ENCODE results near the gene FBXO8. TPM values are rescaled to one million over a fixed set of nuclear protein-coding genes. Genes with fewer than 3 reads are reported as not detected.
"Not testable (repeated sequence)": the region's sequence is repeated elsewhere in the genome, so short reads cannot be mapped to it uniquely, and the experiment has no call there.

The FBXO8 gene
- total RNA-seq, 2 experiments from 2014 or later, result 19.8 to 22.0 TPM

DNA sequence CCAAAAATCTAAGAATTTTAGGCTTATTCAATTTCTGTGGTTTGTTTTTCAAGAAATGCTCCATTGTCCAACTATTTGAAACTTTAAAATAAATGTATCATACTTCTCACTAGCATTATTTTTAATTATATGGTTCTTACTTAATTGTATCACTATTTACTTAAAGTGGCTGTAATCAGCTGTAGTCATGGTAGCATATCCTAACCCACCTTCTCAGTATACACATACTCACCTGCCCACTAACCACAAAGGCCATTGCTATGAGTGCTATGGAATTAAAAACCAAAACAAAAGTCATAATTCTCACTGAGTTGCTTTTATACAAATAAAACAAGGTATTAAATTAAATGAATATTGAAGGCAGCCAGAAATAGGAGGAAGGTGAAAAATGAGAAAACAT is 5.0 kb downstream of the FBXO8 start:
- peaks cover 7% of the 10 kb centered on the region for H3K9me3 Mint-ChIP-seq
- H3K4me1 Mint-ChIP-seq, result peaks cover 39% of the 10 kb centered on the region
- H3K4me3 Mint-ChIP-seq, result no peak overlapping the region
- ChIA-PET CTCF (no interaction called here), POLR2A (no interaction called here)
- peaks cover 16% of the 10 kb centered on the region for H3K36me3 Mint-ChIP-seq (ENCODE audit: low read depth)
- DNase-seq, result no peak
- H3K27ac Mint-ChIP-seq, result no peak overlapping the region
- no peaks in the 10 kb centered on the region for H3K27me3 Mint-ChIP-seq

DNA sequence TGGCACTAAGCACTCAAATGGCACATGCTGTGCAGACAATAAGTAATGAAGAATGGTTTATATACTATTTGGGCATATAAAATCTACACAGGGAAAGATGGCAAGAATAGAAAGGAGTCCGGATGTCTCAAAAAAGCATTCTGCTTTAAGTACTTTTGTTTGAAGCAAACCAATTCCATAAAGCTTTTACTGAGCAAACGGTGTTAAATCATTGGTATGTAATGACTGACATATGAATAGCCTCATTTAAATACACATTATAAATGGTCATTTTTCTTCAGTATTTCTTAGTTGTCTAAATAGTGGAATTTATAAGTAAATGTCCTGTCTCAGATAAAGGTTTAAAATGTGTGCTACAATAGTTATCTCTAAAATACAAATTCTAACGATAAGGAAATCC is 6.0 kb downstream of the FBXO8 start:
- H3K4me1 Mint-ChIP-seq, result peaks cover 34% of the 10 kb centered on the region

DNA sequence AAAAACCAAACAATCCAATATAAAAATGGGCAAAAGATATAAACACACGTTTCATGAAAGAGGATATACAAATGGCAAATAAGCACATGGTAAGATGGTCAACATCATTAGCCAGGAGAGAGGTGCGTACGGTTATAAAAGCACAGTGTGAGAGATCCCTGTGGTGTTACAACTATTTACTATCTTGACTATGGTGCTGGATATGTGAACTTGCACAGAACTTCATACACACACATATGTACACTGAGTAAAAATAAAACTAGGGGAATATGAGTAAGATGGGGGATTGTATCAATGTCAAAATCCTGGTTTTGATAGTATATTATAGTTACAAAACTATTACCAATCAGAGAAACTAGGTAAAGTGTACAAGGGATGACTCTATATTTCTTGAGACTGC is 8.4 kb downstream of the FBXO8 start:
- CTCF ChIA-PET, result no interaction called here
- Mint-ChIP-seq H3K36me3 (ENCODE audit: low read depth) (peaks cover 10% of the 10 kb centered on the region), H3K9me3 (peaks cover 7% of the 10 kb centered on the region), H3K4me1 (peaks cover 15% of the 10 kb centered on the region), H3K4me3 (no peak overlapping the region), H3K27me3 (no peaks in the 10 kb centered on the region), H3K27ac (no peak overlapping the region)
- POLR2A ChIA-PET, result no interaction called here
- no peak for DNase-seq

More for the DNA sequence above, 6.0 kb downstream of the FBXO8 start:
- no peak overlapping the region for H3K27ac Mint-ChIP-seq
- H3K4me3 Mint-ChIP-seq, result no peak overlapping the region
- ChIA-PET CTCF (no interaction called here), POLR2A (no interaction called here)
- DNase-seq, result no peak
- peaks cover 7% of the 10 kb centered on the region for H3K9me3 Mint-ChIP-seq
- peaks cover 16% of the 10 kb centered on the region for H3K36me3 Mint-ChIP-seq (ENCODE audit: low read depth)
- no peaks in the 10 kb centered on the region for H3K27me3 Mint-ChIP-seq

DNA sequence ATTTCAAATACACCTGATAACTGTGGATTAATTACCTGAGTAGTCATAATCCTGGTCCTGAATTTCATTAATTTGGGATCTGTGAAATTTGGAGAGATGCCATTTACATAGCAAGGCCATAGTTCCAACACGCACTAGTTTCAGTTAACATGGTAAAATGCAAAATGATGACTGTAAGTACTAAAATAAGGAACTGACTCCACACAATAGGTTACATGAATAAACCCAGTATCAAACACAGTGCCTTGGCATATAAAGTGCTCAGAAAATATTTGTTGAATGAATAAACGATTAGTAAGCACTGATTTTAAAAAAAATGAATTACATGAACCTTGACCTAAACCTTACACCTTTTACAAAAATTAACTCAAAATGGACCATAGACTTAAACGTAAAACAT is 9.0 kb downstream of the FBXO8 start:
- Mint-ChIP-seq H3K36me3 (ENCODE audit: low read depth) (peaks cover 4% of the 10 kb centered on the region), H3K27me3 (no peaks in the 10 kb centered on the region), H3K9me3 (peaks cover 4% of the 10 kb centered on the region), H3K27ac (no peak overlapping the region), H3K4me3 (no peak overlapping the region), H3K4me1 (peaks cover 10% of the 10 kb centered on the region)
- CTCF ChIA-PET, result no interaction called here
- POLR2A ChIA-PET, result no interaction called here
- no peak for DNase-seq

DNA sequence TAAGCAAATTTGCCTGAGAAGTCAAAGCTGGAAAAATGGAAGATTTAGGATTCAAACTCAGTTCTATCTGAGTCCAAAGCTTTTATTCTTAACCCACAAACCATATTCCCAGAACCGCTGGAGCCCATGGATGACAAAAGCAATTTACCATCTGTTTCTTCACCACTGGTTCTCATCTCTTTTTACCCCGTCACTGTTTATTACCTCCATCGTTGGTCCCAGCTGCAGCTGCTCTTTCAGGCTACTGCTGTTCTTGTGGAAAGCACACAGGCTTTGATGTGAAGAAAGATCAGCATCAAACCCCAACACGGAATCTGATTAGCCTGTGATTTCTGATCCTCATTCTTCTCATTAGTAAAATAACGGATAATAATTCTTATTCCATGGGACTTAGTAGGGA is 9.5 kb downstream of the FBXO8 start:
- no peaks in the 10 kb centered on the region for H3K36me3 Mint-ChIP-seq (ENCODE audit: low read depth)

GRCh38 chr4:174266416-174266815 is 17.1 kb downstream of the FBXO8 start:
- H3K27me3 Mint-ChIP-seq, result no peaks in the 10 kb centered on the region
- H3K4me3 Mint-ChIP-seq, result no peak overlapping the region
- no peaks in the 10 kb centered on the region for H3K4me1 Mint-ChIP-seq
- H3K36me3 Mint-ChIP-seq (ENCODE audit: low read depth), result peaks cover 2% of the 10 kb centered on the region
- POLR2A ChIA-PET, result no interaction called here
- H3K9me3 Mint-ChIP-seq, result no peaks in the 10 kb centered on the region
- DNase-seq, result no peak
- CTCF ChIA-PET, result interaction anchor here (0.8 kb wide), 1 partner anchor 31 kb away, joined by 3 read pairs; no protein-coding TSS in a partner anchor
- H3K27ac Mint-ChIP-seq, result no peak overlapping the region

More for the DNA sequence above, 9.5 kb downstream of the FBXO8 start:
- CTCF ChIA-PET, result no interaction called here
- no peaks in the 10 kb centered on the region for H3K9me3 Mint-ChIP-seq
- H3K4me3 Mint-ChIP-seq, result no peak overlapping the region
- no peaks in the 10 kb centered on the region for H3K27me3 Mint-ChIP-seq
- POLR2A ChIA-PET, result no interaction called here
- peaks cover 5% of the 10 kb centered on the region for H3K4me1 Mint-ChIP-seq
- DNase-seq, result no peak
- no peak overlapping the region for H3K27ac Mint-ChIP-seq

DNA sequence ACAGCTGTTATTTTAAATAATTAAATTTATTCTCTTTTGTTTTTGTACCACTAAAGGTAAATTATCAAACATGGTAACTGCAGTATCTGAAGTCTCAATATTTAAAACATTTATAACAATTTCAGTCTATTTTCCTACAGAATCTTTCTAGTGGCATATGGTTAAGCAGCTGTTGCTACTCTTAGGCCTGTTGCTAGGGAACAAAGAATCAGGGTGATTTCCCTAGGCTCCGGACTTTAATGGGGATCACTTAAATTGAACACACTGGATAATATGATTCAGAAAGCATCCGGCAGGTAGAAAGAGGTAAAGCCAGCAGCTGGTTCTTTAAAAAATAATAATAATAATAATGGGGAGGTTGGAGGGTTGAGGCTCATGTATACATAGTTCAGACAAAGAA is 17.6 kb downstream of the FBXO8 start:
- ChIA-PET POLR2A (no interaction called here), CTCF (interaction anchor here (0.8 kb wide), 1 partner anchor 31 kb away, joined by 3 read pairs; no protein-coding TSS in a partner anchor)
- H3K9me3 Mint-ChIP-seq, result no peaks in the 10 kb centered on the region
- H3K4me3 Mint-ChIP-seq, result no peak overlapping the region
- H3K4me1 Mint-ChIP-seq, result no peaks in the 10 kb centered on the region
- no peak overlapping the region for H3K27ac Mint-ChIP-seq
- H3K27me3 Mint-ChIP-seq, result no peaks in the 10 kb centered on the region
- H3K36me3 Mint-ChIP-seq (ENCODE audit: low read depth), result peaks cover 2% of the 10 kb centered on the region
- no peak for DNase-seq

- H3K4me3 Mint-ChIP-seq, result no peak overlapping the region
Observed at GRCh38 chr4:174263445-174263736, 20.1 kb downstream of the FBXO8 start.

DNA sequence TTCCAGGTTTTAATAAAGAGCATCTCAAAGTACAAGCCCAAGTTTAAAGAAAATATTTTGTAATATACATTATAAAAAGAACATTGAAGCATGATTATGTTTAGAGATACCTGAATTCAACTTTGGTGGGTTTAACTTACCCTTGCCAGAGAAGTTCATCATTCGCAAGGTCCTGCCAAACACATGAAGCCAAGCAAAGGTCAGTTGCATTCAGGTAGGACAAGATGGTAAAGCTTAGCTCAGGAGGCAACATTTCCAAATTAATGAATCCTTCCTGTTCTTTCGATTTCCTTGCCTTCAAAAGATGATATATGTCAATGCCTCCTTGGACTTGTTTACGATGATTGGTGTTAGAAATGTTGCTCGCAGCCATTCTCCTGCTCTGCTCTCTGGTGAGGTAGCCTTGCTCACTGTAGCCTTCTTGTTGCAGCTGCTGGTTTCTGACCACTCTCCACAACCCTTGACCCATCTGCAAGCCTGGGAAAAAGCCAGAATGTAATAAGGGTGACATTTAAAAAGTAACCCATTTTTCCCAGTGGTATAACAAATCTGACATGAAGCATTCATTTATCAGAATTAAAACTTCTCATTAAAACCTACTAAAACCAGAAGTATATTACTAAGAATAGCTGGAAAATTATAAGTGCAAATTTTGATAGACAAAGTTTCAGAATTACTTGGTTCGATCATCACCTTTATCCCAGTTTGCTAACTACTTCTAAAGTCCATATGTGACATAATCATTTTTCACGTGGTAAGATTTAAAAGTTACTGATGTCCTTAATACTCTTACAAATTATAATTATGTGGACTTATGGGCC is 20.6 kb downstream of the FBXO8 start:
- Mint-ChIP-seq H3K27me3 (no peaks in the 10 kb centered on the region), H3K4me3 (no peak overlapping the region), H3K9me3 (no peaks in the 10 kb centered on the region), H3K4me1 (no peaks in the 10 kb centered on the region), H3K36me3 (ENCODE audit: low read depth) (peaks cover 5% of the 10 kb centered on the region), H3K27ac (no peak overlapping the region)
- DNase-seq, result no peak
- ChIA-PET CTCF (no interaction called here), POLR2A (no interaction called here)

More at GRCh38 chr4:174263445-174263736, 20.1 kb downstream of the FBXO8 start:
- Mint-ChIP-seq H3K27me3 (no peaks in the 10 kb centered on the region), H3K27ac (no peak overlapping the region), H3K4me1 (no peaks in the 10 kb centered on the region), H3K9me3 (no peaks in the 10 kb centered on the region), H3K36me3 (ENCODE audit: low read depth) (peaks cover 5% of the 10 kb centered on the region)
- DNase-seq, result no peak
- ChIA-PET POLR2A (no interaction called here), CTCF (no interaction called here)

- H3K4me3 Mint-ChIP-seq; H3K36me3 Mint-ChIP-seq (ENCODE audit: low read depth); DNase-seq; H3K4me1 Mint-ChIP-seq; H3K27me3 Mint-ChIP-seq; CTCF ChIA-PET; H3K27ac Mint-ChIP-seq; POLR2A ChIA-PET; H3K9me3 Mint-ChIP-seq: not testable (repeated sequence)
Observed at GRCh38 chr4:174261432-174261831, 22.0 kb downstream of the FBXO8 start.

- H3K27me3 Mint-ChIP-seq, result no peaks in the 10 kb centered on the region
- H3K27ac Mint-ChIP-seq, result no peak overlapping the region
- ChIA-PET CTCF (no interaction called here), POLR2A (no interaction called here)
- DNase-seq, result no peak
- no peak overlapping the region for H3K4me3 Mint-ChIP-seq
- no peaks in the 10 kb centered on the region for H3K9me3 Mint-ChIP-seq
- no peaks in the 10 kb centered on the region for H3K4me1 Mint-ChIP-seq
- peaks cover 5% of the 10 kb centered on the region for H3K36me3 Mint-ChIP-seq (ENCODE audit: low read depth)
Observed at GRCh38 chr4:174260099-174260498, 23.4 kb downstream of the FBXO8 start.

DNA sequence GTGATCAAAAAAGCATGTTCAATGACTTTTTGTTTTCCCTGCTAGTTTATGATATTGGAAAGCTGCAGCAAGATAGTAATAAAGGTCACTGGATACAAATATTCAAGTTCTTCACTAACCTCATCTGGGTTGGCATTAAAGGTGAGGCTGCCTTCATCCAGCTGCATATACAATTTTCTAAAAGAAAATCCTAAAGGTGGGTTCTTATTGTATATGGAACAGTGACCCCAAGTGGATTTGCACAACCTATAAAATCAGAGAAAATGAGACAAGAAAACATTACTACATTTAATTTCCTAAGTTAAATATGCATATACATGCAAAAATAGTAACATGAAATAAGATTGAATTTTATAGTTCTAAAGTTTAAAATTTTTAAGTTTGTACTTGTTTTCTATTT is 23.9 kb downstream of the FBXO8 start:
- Mint-ChIP-seq H3K9me3 (no peaks in the 10 kb centered on the region), H3K4me3 (no peak overlapping the region), H3K4me1 (no peaks in the 10 kb centered on the region), H3K27me3 (no peaks in the 10 kb centered on the region), H3K27ac (no peak overlapping the region), H3K36me3 (ENCODE audit: low read depth) (peaks cover 5% of the 10 kb centered on the region)
- ChIA-PET CTCF (no interaction called here), POLR2A (no interaction called here)
- no peak for DNase-seq

- Mint-ChIP-seq H3K27me3 (no peaks in the 10 kb centered on the region), H3K4me1 (peaks cover 9% of the 10 kb centered on the region), H3K4me3 (no peak overlapping the region), H3K27ac (no peak overlapping the region), H3K36me3 (ENCODE audit: low read depth) (peaks cover 3% of the 10 kb centered on the region), H3K9me3 (no peaks in the 10 kb centered on the region)
- no peak for DNase-seq
- CTCF ChIA-PET, result interaction anchor here (0.9 kb wide), 1 partner anchor 45 kb away, joined by 3 read pairs; no protein-coding TSS in a partner anchor
- POLR2A ChIA-PET, result no interaction called here
Observed at GRCh38 chr4:174256277-174256713, 27.2 kb downstream of the FBXO8 start.

GRCh38 chr4:174255786-174256185 is 27.7 kb downstream of the FBXO8 start:
- no peaks in the 10 kb centered on the region for H3K27me3 Mint-ChIP-seq
- no peak for DNase-seq
- H3K27ac Mint-ChIP-seq, result no peak overlapping the region
- ChIA-PET POLR2A (no interaction called here), CTCF (no interaction called here)
- H3K36me3 Mint-ChIP-seq (ENCODE audit: low read depth), result peaks cover 3% of the 10 kb centered on the region
- peaks cover 9% of the 10 kb centered on the region for H3K4me1 Mint-ChIP-seq
- no peaks in the 10 kb centered on the region for H3K9me3 Mint-ChIP-seq
- no peak overlapping the region for H3K4me3 Mint-ChIP-seq

Data from activated CD4-positive, alpha-beta T cell treated with anti-CD3 and anti-CD28 coated beads, Interleukin-2, amount 10 ng/mL, durations not matched to agents 7 days and 5 days (primary cell).